ENCODE measurements around the gene B3GAT3. TPM values are rescaled to one million over a fixed set of nuclear protein-coding genes. Genes with fewer than 3 reads are reported as not detected.
A peak's percentile ranks its signal among the peaks of the same experiment; 100 is the strongest.

B3GAT3 gene
- total and polyA plus RNA-seq, 3 donors from 2014 or later, result 36.6 to 69.2 (median 66.4) TPM

DNA sequence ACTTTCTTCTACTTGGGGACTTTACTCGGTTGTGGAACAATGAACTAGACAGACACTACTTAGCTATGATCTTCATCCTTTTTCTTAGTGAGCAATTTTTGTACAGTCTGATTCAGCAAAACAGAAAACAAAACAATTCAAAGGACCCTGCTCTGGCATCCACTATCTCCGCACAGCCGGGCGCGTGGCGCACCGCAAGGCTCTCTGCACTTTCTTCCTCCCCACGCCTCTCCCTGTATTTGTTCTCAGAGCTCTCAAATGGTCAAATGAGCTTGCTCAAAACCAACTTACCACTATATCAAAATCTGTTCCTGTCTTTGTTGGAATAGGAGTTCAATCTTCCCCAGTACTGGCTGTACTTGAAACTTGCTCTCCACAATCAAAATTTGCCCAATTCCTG lies 55.5 kb downstream of the B3GAT3 start:
- Histone ChIP-seq H3K4me3 (no peak overlapping the region), H3K9me3 (no peaks in the 10 kb centered on the region), H3K27ac (peak overlapping the region in 1 of 2 donors; percentile 41), H3K4me1 (peaks cover 5% of the 10 kb centered on the region), H3K27me3 (no peaks in the 10 kb centered on the region), H3K36me3 (ENCODE audit: low read depth, missing control alignments) (no peaks in the 10 kb centered on the region)
- 60 to 80% methylated on average over 8 of the region's 8 CpGs for WGBS, 2 donors
- TF ChIP-seq POLR2A (IDR thresholded peaks at IDR 0.05), result no peak
- TF ChIP-seq, protein P1, sequence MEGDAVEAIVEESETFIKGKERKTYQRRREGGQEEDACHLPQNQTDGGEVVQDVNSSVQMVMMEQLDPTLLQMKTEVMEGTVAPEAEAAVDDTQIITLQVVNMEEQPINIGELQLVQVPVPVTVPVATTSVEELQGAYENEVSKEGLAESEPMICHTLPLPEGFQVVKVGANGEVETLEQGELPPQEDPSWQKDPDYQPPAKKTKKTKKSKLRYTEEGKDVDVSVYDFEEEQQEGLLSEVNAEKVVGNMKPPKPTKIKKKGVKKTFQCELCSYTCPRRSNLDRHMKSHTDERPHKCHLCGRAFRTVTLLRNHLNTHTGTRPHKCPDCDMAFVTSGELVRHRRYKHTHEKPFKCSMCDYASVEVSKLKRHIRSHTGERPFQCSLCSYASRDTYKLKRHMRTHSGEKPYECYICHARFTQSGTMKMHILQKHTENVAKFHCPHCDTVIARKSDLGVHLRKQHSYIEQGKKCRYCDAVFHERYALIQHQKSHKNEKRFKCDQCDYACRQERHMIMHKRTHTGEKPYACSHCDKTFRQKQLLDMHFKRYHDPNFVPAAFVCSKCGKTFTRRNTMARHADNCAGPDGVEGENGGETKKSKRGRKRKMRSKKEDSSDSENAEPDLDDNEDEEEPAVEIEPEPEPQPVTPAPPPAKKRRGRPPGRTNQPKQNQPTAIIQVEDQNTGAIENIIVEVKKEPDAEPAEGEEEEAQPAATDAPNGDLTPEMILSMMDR (IDR thresholded peaks at IDR 0.05), result no peak
- intact Hi-C loops (cut with DNase I; ENCODE audit: low total_unique reads), result no loop called here
- no peak for DNase-seq

Small RNAs within 50 kb of the gene (microRNA-seq; reads per million reads assigned to microRNA genes)
- 0 to 2.8 reads per million in 2 donors for gene MIR6747 (ENCODE audit: borderline number of aligned reads in 2 of 2, borderline replicate concordance in 1 of 2)

Small RNAs within 50 kb of the gene (small RNA-seq; reads per million reads assigned to genes)
- gene AP001458.1 (0 reads per million in 2 donors), gene MIR6747 (0 reads per million in 2 donors), gene SNORA57 (0 reads per million in 2 donors)

Other genes starting within 250 kb of the B3GAT3 start
- gene SCGB1A1, start 203.0 kb downstream of the B3GAT3 start, total RNA-seq, result not detected
- gene SCGB1A1, start 203.0 kb downstream of the B3GAT3 start, polyA plus RNA-seq (ENCODE audit: insufficient read depth, low read depth, low replicate concordance), result not detected
- gene AHNAK, start 75.2 kb downstream of the B3GAT3 start, total RNA-seq, result 100 to 1,000 TPM; 137 to 148 TPM
- gene AHNAK, start 75.2 kb downstream of the B3GAT3 start, polyA plus RNA-seq (ENCODE audit: insufficient read depth, low read depth, low replicate concordance), result 95.8 TPM
- gene EEF1G, start 48.1 kb downstream of the B3GAT3 start, total RNA-seq, result 100 to 1,000 TPM; 607 to 868 TPM
- 1,165 TPM for gene EEF1G, start 48.1 kb downstream of the B3GAT3 start, polyA plus RNA-seq (ENCODE audit: insufficient read depth, low read depth, low replicate concordance)
- gene TUT1, start 30.5 kb downstream of the B3GAT3 start, total RNA-seq, result 10 to 100 TPM; 24.3 to 30.0 TPM
- 25.0 TPM for gene TUT1, start 30.5 kb downstream of the B3GAT3 start, polyA plus RNA-seq (ENCODE audit: insufficient read depth, low read depth, low replicate concordance)
- gene MTA2, start 20.1 kb downstream of the B3GAT3 start, total RNA-seq, result 100 to 1,000 TPM in 1 of 2 donors, 10 to 100 TPM in 1; 97.2 to 115 TPM
- gene MTA2, start 20.1 kb downstream of the B3GAT3 start, polyA plus RNA-seq (ENCODE audit: insufficient read depth, low read depth, low replicate concordance), result 87.6 TPM
- gene EML3, start 9.2 kb downstream of the B3GAT3 start, total RNA-seq, result 10 to 100 TPM; 39.3 to 57.8 TPM
- gene EML3, start 9.2 kb downstream of the B3GAT3 start, polyA plus RNA-seq (ENCODE audit: insufficient read depth, low read depth, low replicate concordance), result 29.3 TPM
- gene ROM1, start 8.7 kb downstream of the B3GAT3 start, total RNA-seq, result 1 to 10 TPM; 6.1 to 9.7 TPM
- gene ROM1, start 8.7 kb downstream of the B3GAT3 start, polyA plus RNA-seq (ENCODE audit: insufficient read depth, low read depth, low replicate concordance), result 9.0 TPM
- 100 to 1,000 TPM; 152 to 219 TPM for gene GANAB, start 24.6 kb upstream of the B3GAT3 start, total RNA-seq
- gene GANAB, start 24.6 kb upstream of the B3GAT3 start, polyA plus RNA-seq (ENCODE audit: insufficient read depth, low read depth, low replicate concordance), result 190 TPM
- 10 to 100 TPM; 20.0 to 24.7 TPM for gene INTS5, start 31.3 kb upstream of the B3GAT3 start, total RNA-seq
- 12.6 TPM for gene INTS5, start 31.3 kb upstream of the B3GAT3 start, polyA plus RNA-seq (ENCODE audit: insufficient read depth, low read depth, low replicate concordance)
- gene C11orf98, start 43.2 kb upstream of the B3GAT3 start, total RNA-seq, result 10 to 100 TPM; 39.3 to 62.8 TPM
- gene C11orf98, start 43.2 kb upstream of the B3GAT3 start, polyA plus RNA-seq (ENCODE audit: insufficient read depth, low read depth, low replicate concordance), result 100 TPM
- gene CSKMT, start 43.3 kb upstream of the B3GAT3 start, total RNA-seq, result 1 to 10 TPM; 2.4 to 3.7 TPM
- 2.0 TPM for gene CSKMT, start 43.3 kb upstream of the B3GAT3 start, polyA plus RNA-seq (ENCODE audit: insufficient read depth, low read depth, low replicate concordance)
- 1 to 10 TPM; 8.0 to 8.1 TPM for gene UQCC3, start 49.7 kb upstream of the B3GAT3 start, total RNA-seq
- 4.2 TPM for gene UQCC3, start 49.7 kb upstream of the B3GAT3 start, polyA plus RNA-seq (ENCODE audit: insufficient read depth, low read depth, low replicate concordance)
- 10 to 100 TPM in 1 of 2 donors, 1 to 10 TPM in 1; 8.2 to 11.6 TPM for gene LBHD1, start 50.3 kb upstream of the B3GAT3 start, total RNA-seq
- 11.1 TPM for gene LBHD1, start 50.3 kb upstream of the B3GAT3 start, polyA plus RNA-seq (ENCODE audit: insufficient read depth, low read depth, low replicate concordance)
- 100 to 1,000 TPM; 173 to 190 TPM for gene UBXN1, start 57.1 kb upstream of the B3GAT3 start, total RNA-seq
- 196 TPM for gene UBXN1, start 57.1 kb upstream of the B3GAT3 start, polyA plus RNA-seq (ENCODE audit: insufficient read depth, low read depth, low replicate concordance)
- gene LRRN4CL, start 67.5 kb upstream of the B3GAT3 start, total RNA-seq, result 1 to 10 TPM; 4.7 to 5.6 TPM
- 5.0 TPM for gene LRRN4CL, start 67.5 kb upstream of the B3GAT3 start, polyA plus RNA-seq (ENCODE audit: insufficient read depth, low read depth, low replicate concordance)
- gene BSCL2, start 85.4 kb upstream of the B3GAT3 start, total RNA-seq, result 100 to 1,000 TPM; 292 to 525 TPM
- 519 TPM for gene BSCL2, start 85.4 kb upstream of the B3GAT3 start, polyA plus RNA-seq (ENCODE audit: insufficient read depth, low read depth, low replicate concordance)
- gene GNG3, start 85.7 kb upstream of the B3GAT3 start, total RNA-seq, result 1 to 10 TPM; 2.0 to 4.5 TPM
- gene GNG3, start 85.7 kb upstream of the B3GAT3 start, polyA plus RNA-seq (ENCODE audit: insufficient read depth, low read depth, low replicate concordance), result 11.1 TPM
- 10 to 100 TPM; 31.8 to 42.5 TPM for gene HNRNPUL2, start 105.5 kb upstream of the B3GAT3 start, total RNA-seq
- gene HNRNPUL2, start 105.5 kb upstream of the B3GAT3 start, polyA plus RNA-seq (ENCODE audit: insufficient read depth, low read depth, low replicate concordance), result 42.9 TPM
- 10 to 100 TPM; 34.0 to 39.5 TPM for gene TTC9C, start 106.5 kb upstream of the B3GAT3 start, total RNA-seq
- gene TTC9C, start 106.5 kb upstream of the B3GAT3 start, polyA plus RNA-seq (ENCODE audit: insufficient read depth, low read depth, low replicate concordance), result 41.5 TPM
- 10 to 100 TPM; 14.0 to 17.4 TPM for gene ZBTB3, start 132.2 kb upstream of the B3GAT3 start, total RNA-seq
- gene ZBTB3, start 132.2 kb upstream of the B3GAT3 start, polyA plus RNA-seq (ENCODE audit: insufficient read depth, low read depth, low replicate concordance), result 6.7 TPM
- gene POLR2G, start 139.6 kb upstream of the B3GAT3 start, total RNA-seq, result 10 to 100 TPM; 48.1 to 71.2 TPM
- 78.6 TPM for gene POLR2G, start 139.6 kb upstream of the B3GAT3 start, polyA plus RNA-seq (ENCODE audit: insufficient read depth, low read depth, low replicate concordance)
- gene TAF6L, start 149.4 kb upstream of the B3GAT3 start, total RNA-seq, result 10 to 100 TPM; 22.4 to 32.0 TPM
- gene TAF6L, start 149.4 kb upstream of the B3GAT3 start, polyA plus RNA-seq (ENCODE audit: insufficient read depth, low read depth, low replicate concordance), result 13.6 TPM
- gene TMEM179B, start 165.4 kb upstream of the B3GAT3 start, total RNA-seq, result 100 to 1,000 TPM; 119 to 124 TPM
- 87.0 TPM for gene TMEM179B, start 165.4 kb upstream of the B3GAT3 start, polyA plus RNA-seq (ENCODE audit: insufficient read depth, low read depth, low replicate concordance)
- gene TMEM223, start 170.0 kb upstream of the B3GAT3 start, total RNA-seq, result 10 to 100 TPM; 24.1 to 25.5 TPM
- 11.5 TPM for gene TMEM223, start 170.0 kb upstream of the B3GAT3 start, polyA plus RNA-seq (ENCODE audit: insufficient read depth, low read depth, low replicate concordance)
- 10 to 100 TPM; 94.6 to 98.7 TPM for gene NXF1, start 183.5 kb upstream of the B3GAT3 start, total RNA-seq
- 88.3 TPM for gene NXF1, start 183.5 kb upstream of the B3GAT3 start, polyA plus RNA-seq (ENCODE audit: insufficient read depth, low read depth, low replicate concordance)
- gene STX5, start 210.1 kb upstream of the B3GAT3 start, total RNA-seq, result 10 to 100 TPM; 42.2 to 49.1 TPM
- 55.0 TPM for gene STX5, start 210.1 kb upstream of the B3GAT3 start, polyA plus RNA-seq (ENCODE audit: insufficient read depth, low read depth, low replicate concordance)
- 10 to 100 TPM; 18.4 to 38.1 TPM for gene TEX54, start 210.9 kb upstream of the B3GAT3 start, total RNA-seq
- gene TEX54, start 210.9 kb upstream of the B3GAT3 start, polyA plus RNA-seq (ENCODE audit: insufficient read depth, low read depth, low replicate concordance), result 40.7 TPM
- 10 to 100 TPM; 33.4 to 46.7 TPM for gene WDR74, start 217.6 kb upstream of the B3GAT3 start, total RNA-seq
- gene WDR74, start 217.6 kb upstream of the B3GAT3 start, polyA plus RNA-seq (ENCODE audit: insufficient read depth, low read depth, low replicate concordance), result 39.0 TPM